Effector memory CD4-positive, alpha-beta T cell (primary cell): ENCODE measurements around the gene RPS17.

Experiments
- DNase-seq, 3 donors: peaks; one replicate each; pipeline ENCODE4 v3.0.0-alpha.2; 2020
- H3K27ac ChIP-seq: 2 replicates; pipeline ENCODE4 v1.7.0; 2013; ENCODE audit warnings: mild to moderate bottlenecking, low read length, moderate library complexity; ENCODE audit not compliant: insufficient read depth, poor library complexity, severe bottlenecking
- H3K27me3 ChIP-seq: replicated peaks from 2 replicates; pipeline ENCODE4 v1.7.0; 2013; ENCODE audit warnings: mild to moderate bottlenecking, low read length; ENCODE audit not compliant: insufficient read depth, control insufficient read depth, poor library complexity, severe bottlenecking
- H3K36me3 ChIP-seq: 2 replicates; pipeline ENCODE4 v1.7.0; 2013; ENCODE audit warnings: mild to moderate bottlenecking, low read length, moderate library complexity; ENCODE audit not compliant: control insufficient read depth, insufficient read depth
- H3K4me1 ChIP-seq: 2 replicates; pipeline ENCODE4 v1.7.0; 2013; ENCODE audit warnings: low read length, mild to moderate bottlenecking; ENCODE audit not compliant: control insufficient read depth, insufficient read depth, poor library complexity, severe bottlenecking
- H3K4me3 ChIP-seq: 2 replicates; pipeline ENCODE4 v1.7.0; 2013; ENCODE audit warnings: low read length, low read depth, mild to moderate bottlenecking; ENCODE audit not compliant: insufficient read depth, poor library complexity, severe bottlenecking
- H3K9me3 ChIP-seq: 2 replicates; pipeline ENCODE4 v1.7.0; 2013; ENCODE audit warnings: mild to moderate bottlenecking, low read length, moderate library complexity; ENCODE audit not compliant: control insufficient read depth

The RPS17 gene

GRCh38 chr15:82549199-82549665 lies 9.0 kb upstream of the RPS17 start:
- no peaks in the 10 kb centered on the region for H3K4me1 ChIP-seq
- no peaks in the 10 kb centered on the region for H3K27me3 ChIP-seq
- no peak overlapping the region for H3K27ac ChIP-seq
- no peak overlapping the region for H3K4me3 ChIP-seq
- H3K9me3 ChIP-seq = no peaks in the 10 kb centered on the region
- H3K36me3 ChIP-seq = no peaks in the 10 kb centered on the region
- no peak for DNase-seq

DNA sequence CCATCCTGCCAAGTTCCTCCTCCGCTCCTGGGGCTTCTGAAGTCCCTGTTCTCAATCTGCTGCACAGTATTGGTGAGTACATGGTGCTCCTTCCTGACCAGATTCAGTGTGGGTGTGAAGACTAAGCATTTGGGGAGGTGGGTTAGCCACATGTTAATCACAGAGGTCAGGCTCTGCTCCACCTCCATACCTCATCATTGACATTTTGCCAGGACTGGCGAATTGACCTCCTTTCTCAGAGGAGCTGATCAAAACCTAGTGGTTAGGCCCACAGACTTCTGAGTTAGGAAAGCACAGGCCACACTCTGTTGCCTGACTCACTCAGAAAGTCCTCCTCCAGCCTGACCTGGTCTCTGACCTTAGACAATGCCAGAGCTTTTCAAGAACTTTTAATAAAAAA lies 8.4 kb upstream of the RPS17 start:
- no peaks in the 10 kb centered on the region for H3K27me3 ChIP-seq
- H3K9me3 ChIP-seq = no peaks in the 10 kb centered on the region
- no peak for DNase-seq
- no peaks in the 10 kb centered on the region for H3K36me3 ChIP-seq
- H3K27ac ChIP-seq = no peak overlapping the region
- no peaks in the 10 kb centered on the region for H3K4me1 ChIP-seq
- H3K4me3 ChIP-seq = no peak overlapping the region

- no peaks in the 10 kb centered on the region for H3K27me3 ChIP-seq
- H3K36me3 ChIP-seq = no peaks in the 10 kb centered on the region
- H3K27ac ChIP-seq = no peak overlapping the region
- H3K9me3 ChIP-seq = no peaks in the 10 kb centered on the region
- no peak for DNase-seq
- no peak overlapping the region for H3K4me3 ChIP-seq
- peaks cover 4% of the 10 kb centered on the region for H3K4me1 ChIP-seq
These were observed 5.2 kb upstream of the RPS17 start for GRCh38 chr15:82545478-82545877.

GRCh38 chr15:82545002-82545401 lies 4.7 kb upstream of the RPS17 start:
- no peak for DNase-seq
- H3K4me1 ChIP-seq = peaks cover 4% of the 10 kb centered on the region
- no peak overlapping the region for H3K4me3 ChIP-seq
- H3K36me3 ChIP-seq = no peaks in the 10 kb centered on the region
- no peaks in the 10 kb centered on the region for H3K9me3 ChIP-seq
- H3K27ac ChIP-seq = no peak overlapping the region
- H3K27me3 ChIP-seq = no peaks in the 10 kb centered on the region

- Histone ChIP-seq H3K9me3 (no peaks in the 10 kb centered on the region), H3K4me1 (peaks cover 4% of the 10 kb centered on the region), H3K27me3 (no peaks in the 10 kb centered on the region), H3K4me3 (no peak overlapping the region), H3K27ac (no peak overlapping the region), H3K36me3 (no peaks in the 10 kb centered on the region)
- no peak for DNase-seq
These were observed 4.2 kb upstream of the RPS17 start for GRCh38 chr15:82544431-82544830.

DNA sequence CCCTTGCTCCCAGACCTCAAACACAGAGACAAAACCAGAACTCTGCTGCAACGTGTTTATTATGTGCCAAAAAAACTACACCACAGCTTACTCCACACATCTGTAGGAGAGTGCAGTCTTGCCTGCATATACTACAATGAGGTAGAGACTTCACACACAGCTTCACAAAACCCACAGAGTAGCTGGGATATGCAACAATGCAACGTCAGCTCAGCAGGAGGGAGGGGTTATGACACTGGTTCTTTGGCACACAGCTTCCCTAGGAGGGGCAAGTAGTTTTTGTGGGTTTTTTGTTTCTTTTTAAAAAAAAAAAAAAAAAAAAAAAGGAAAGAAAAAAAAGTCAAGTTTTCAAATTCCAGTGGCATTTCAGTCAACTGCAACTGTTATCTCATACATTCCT lies 2.9 kb upstream of the RPS17 start:
- peaks cover 7% of the 10 kb centered on the region for H3K36me3 ChIP-seq
- H3K4me1 ChIP-seq = peaks cover 9% of the 10 kb centered on the region
- no peaks in the 10 kb centered on the region for H3K27me3 ChIP-seq
- no peaks in the 10 kb centered on the region for H3K9me3 ChIP-seq
- no peak for DNase-seq
- no peak overlapping the region for H3K4me3 ChIP-seq
- H3K27ac ChIP-seq = no peak overlapping the region

- no peaks in the 10 kb centered on the region for H3K9me3 ChIP-seq
- H3K4me3 ChIP-seq = peak overlapping the region; percentile 78
- no peaks in the 10 kb centered on the region for H3K27me3 ChIP-seq
- peak overlapping the region; percentile 76 for H3K27ac ChIP-seq
- H3K4me1 ChIP-seq = peaks cover 9% of the 10 kb centered on the region
- DNase-seq = no peak
- H3K36me3 ChIP-seq = peaks cover 28% of the 10 kb centered on the region
These were observed 751 bp upstream of the RPS17 start for GRCh38 chr15:82540984-82541431.

GRCh38 chr15:82539691-82540054 lies 584 bp downstream of the RPS17 start:
- Histone ChIP-seq H3K36me3 (peaks cover 34% of the 10 kb centered on the region), H3K27me3 (no peaks in the 10 kb centered on the region), H3K4me1 (peaks cover 9% of the 10 kb centered on the region), H3K4me3 (peak overlapping the region; percentile 78), H3K27ac (peak overlapping the region; percentile 77), H3K9me3 (no peaks in the 10 kb centered on the region)
- no peak for DNase-seq

DNA sequence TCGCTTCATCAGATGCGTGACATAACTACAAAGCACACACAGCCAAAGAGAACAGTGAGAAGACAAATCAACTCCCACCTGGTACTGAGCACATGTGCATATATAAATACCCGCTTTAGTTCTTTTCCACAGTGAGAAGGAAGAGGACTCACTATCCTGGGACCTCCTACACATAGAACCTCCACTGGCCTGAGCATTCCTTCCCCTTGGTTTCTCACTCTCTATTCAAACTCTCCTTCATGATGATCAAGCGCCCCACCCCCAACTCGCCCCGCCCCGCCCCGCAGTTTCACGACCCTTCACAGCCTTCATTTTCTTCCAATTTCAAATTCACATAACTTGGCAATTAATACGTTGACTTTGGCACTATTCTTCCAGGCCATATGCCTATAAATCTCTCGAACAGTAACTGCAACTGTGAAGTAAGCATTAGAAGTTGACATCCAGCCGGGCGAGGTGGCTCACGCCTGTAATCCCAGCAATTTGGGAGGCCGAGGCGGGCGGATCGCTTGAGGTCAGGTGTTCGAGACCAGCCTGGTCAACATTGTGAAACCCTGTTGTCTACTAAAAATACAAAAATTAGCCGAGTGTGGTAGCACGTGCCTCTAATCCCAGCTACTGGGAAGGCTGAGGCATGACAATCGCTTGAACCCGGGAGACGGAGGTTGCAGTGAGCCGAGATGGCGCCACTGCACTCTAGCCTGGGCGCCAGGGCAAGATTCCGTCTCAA lies 1.1 kb downstream of the RPS17 start:
- Histone ChIP-seq H3K9me3 (no peaks in the 10 kb centered on the region), H3K27ac (peak overlapping the region; percentile 77), H3K36me3 (peaks cover 40% of the 10 kb centered on the region)

GRCh38 chr15:82537351-82537908 lies 2.8 kb downstream of the RPS17 start:
- H3K9me3 ChIP-seq = no peaks in the 10 kb centered on the region
- H3K4me3 ChIP-seq = no peak overlapping the region
- peak overlapping the region; percentile 4 for H3K27ac ChIP-seq
- peaks cover 43% of the 10 kb centered on the region for H3K36me3 ChIP-seq
- no peaks in the 10 kb centered on the region for H3K27me3 ChIP-seq
- peaks cover 9% of the 10 kb centered on the region for H3K4me1 ChIP-seq
- no peak for DNase-seq

More for the DNA sequence above, 1.1 kb downstream of the RPS17 start:
- DNase-seq = no peak
- Histone ChIP-seq H3K27me3 (no peaks in the 10 kb centered on the region), H3K4me1 (peaks cover 9% of the 10 kb centered on the region), H3K4me3 (peak overlapping the region; percentile 78)
